ENCODE results near the gene KRT32. TPM values are rescaled to one million over a fixed set of nuclear protein-coding genes. Genes with fewer than 3 reads are reported as not detected.

Gene KRT32
- total and polyA plus RNA-seq, 9 of the 15 experiments (the other 6 are each of a cell fraction or from before 2014, with no cell fraction given): not detected

DNA sequence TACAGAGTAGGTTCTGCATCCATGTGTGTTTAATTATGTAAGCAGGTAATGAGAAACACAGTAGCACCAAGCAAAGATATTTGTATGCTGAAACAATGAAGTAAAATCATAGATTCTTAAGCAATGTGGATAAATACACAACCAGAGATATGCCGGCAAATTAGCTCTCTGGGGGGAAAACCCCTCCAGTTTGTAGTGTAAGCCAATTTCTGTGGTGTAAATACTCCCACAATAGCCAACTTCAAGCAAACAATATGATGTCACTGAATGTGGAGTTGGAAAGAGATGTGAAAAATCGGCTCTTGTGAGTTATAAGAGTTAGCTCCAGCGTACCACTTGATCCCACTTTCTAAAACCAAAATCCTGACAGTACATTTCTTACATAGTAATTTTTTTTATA, 22.5 kb downstream of the KRT32 start:
- no peak for DNase-seq (ENCODE audit: extremely low read depth in 1 of 4, low spot score in 3 of 4)
- Histone ChIP-seq H2AFZ (ENCODE audit: low read depth, low read length) (no peak overlapping the region), H3K4me3 (no peak overlapping the region), H3K27me3 (ENCODE audit: control insufficient read depth in 2 of 2, insufficient read depth in 2 of 2, low read length in 2 of 2) (peaks cover 7 to 24% of the 10 kb centered on the region in 2 experiments; a peak in 4 of 5 replicates), H3K4me2 (ENCODE audit: insufficient read depth, low read length) (no peak overlapping the region), H3K9me1 (ENCODE audit: control insufficient read depth, insufficient read depth, low read length) (no peaks in the 10 kb centered on the region), H3K27ac (ENCODE audit: extremely low read depth, low read depth, low read length) (no peak overlapping the region), H4K20me1 (replicated peaks; ENCODE audit: control insufficient read depth, insufficient read depth, low read length) (no peaks in the 10 kb centered on the region), H3K36me3 (ENCODE audit: control insufficient read depth, insufficient read depth, low read length) (no peaks in the 10 kb centered on the region), H3K4me1 (replicated peaks in 1 of 2; ENCODE audit: control insufficient read depth in 2 of 2, insufficient read depth in 2 of 2, low read length in 2 of 2) (no peaks in the 10 kb centered on the region), H3K9ac (ENCODE audit: insufficient read depth in 1 of 2, low read depth in 2 of 2, low read length in 2 of 2) (no peak overlapping the region), H3K9me3 (replicated peaks; ENCODE audit: control insufficient read depth, insufficient read depth, low read depth, low read length) (no peaks in the 10 kb centered on the region), H3K79me2 (ENCODE audit: control insufficient read depth, insufficient read depth, low read length) (no peaks in the 10 kb centered on the region; the same call in 2 of the 3 replicates)
- no TSS peak for BruUV-seq (replicated peaks)
- FAIRE-seq: no peak
- CTCF ChIA-PET (ENCODE audit: low intra/inter-chr PET ratio): no interaction called here
- POLR2A ChIA-PET: no interaction called here
- intact Hi-C loops (cut with micrococcal nuclease) (no loop called here), in situ Hi-C loops (cut with MboI) (no loop called here)
- WGBS (ENCODE audit: insufficient coverage, low coverage, missing lambda C conversion rate): 0% methylated on average over 3 of the region's 3 CpGs
- no peak for ATAC-seq
- no peak for TF ChIP-seq NR2C2 (CRISPR knock-in tag; IDR thresholded peaks at IDR 0.05)
- no peak for TF ChIP-seq NR2C2 (tag; IDR thresholded peaks at IDR 0.05)
- no peak for TF ChIP-seq TAF7 (tag; IDR thresholded peaks at IDR 0.05)
- TF ChIP-seq CSDE1 (IDR thresholded peaks at IDR 0.05): no peak

DNA sequence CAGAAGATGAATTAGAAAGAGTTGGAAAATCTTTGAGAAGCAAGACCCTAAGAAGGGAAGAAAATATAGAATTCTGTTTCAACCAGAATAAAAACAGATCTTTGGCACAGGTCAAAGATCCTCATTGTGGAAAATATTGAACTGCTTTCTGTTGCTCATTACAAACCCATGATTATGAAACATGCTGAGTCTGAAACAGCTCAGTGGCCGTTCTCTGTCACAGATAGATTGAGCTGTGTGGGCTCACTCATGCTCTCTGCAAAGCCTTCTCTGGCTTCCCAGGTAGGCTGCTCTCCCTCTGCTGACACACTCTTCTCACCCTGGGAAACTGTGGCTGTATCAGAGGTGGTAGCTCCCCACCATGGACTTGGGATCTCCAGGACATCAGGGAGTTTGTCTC, 23.0 kb downstream of the KRT32 start:
- CTCF ChIA-PET (ENCODE audit: low intra/inter-chr PET ratio): no interaction called here
- in situ Hi-C loops (cut with MboI) (no loop called here), intact Hi-C loops (cut with micrococcal nuclease) (no loop called here)
- 5% methylated on average over 1 of the region's 1 CpG for WGBS (ENCODE audit: insufficient coverage, low coverage, missing lambda C conversion rate)
- H3K9ac ChIP-seq (ENCODE audit: insufficient read depth in 1 of 2, low read depth in 2 of 2, low read length in 2 of 2): no peak overlapping the region
- DNase-seq (ENCODE audit: extremely low read depth in 1 of 4, low spot score in 3 of 4): no peak
- no peaks in the 10 kb centered on the region for H3K9me1 ChIP-seq (ENCODE audit: control insufficient read depth, insufficient read depth, low read length)
- no peaks in the 10 kb centered on the region for H3K4me1 ChIP-seq (replicated peaks in 1 of 2; ENCODE audit: control insufficient read depth in 2 of 2, insufficient read depth in 2 of 2, low read length in 2 of 2)
- H4K20me1 ChIP-seq (replicated peaks; ENCODE audit: control insufficient read depth, insufficient read depth, low read length): no peaks in the 10 kb centered on the region
- POLR2A ChIA-PET: no interaction called here
- H3K36me3 ChIP-seq (ENCODE audit: control insufficient read depth, insufficient read depth, low read length): no peaks in the 10 kb centered on the region
- no peak overlapping the region for H3K4me3 ChIP-seq
- TF ChIP-seq, protein P1, sequence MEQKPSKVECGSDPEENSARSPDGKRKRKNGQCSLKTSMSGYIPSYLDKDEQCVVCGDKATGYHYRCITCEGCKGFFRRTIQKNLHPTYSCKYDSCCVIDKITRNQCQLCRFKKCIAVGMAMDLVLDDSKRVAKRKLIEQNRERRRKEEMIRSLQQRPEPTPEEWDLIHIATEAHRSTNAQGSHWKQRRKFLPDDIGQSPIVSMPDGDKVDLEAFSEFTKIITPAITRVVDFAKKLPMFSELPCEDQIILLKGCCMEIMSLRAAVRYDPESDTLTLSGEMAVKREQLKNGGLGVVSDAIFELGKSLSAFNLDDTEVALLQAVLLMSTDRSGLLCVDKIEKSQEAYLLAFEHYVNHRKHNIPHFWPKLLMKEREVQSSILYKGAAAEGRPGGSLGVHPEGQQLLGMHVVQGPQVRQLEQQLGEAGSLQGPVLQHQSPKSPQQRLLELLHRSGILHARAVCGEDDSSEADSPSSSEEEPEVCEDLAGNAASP (IDR thresholded peaks at IDR 0.05): no peak
- no peak for TF ChIP-seq MEIS2 (IDR thresholded peaks at IDR 0.05; ENCODE audit: partially characterized antibody)
- TF ChIP-seq, protein P2, sequence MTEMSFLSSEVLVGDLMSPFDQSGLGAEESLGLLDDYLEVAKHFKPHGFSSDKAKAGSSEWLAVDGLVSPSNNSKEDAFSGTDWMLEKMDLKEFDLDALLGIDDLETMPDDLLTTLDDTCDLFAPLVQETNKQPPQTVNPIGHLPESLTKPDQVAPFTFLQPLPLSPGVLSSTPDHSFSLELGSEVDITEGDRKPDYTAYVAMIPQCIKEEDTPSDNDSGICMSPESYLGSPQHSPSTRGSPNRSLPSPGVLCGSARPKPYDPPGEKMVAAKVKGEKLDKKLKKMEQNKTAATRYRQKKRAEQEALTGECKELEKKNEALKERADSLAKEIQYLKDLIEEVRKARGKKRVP (CRISPR knock-in tag; IDR thresholded peaks at IDR 0.05): no peak
- no peak for TF ChIP-seq ZNF174 (CRISPR knock-in tag; IDR thresholded peaks at IDR 0.05)
- TF ChIP-seq TARDBP (IDR thresholded peaks at IDR 0.05): no peak
- TF ChIP-seq CBX5 (IDR thresholded peaks at IDR 0.05; ENCODE audit: borderline replicate concordance, low read depth): no peak
- no peak for TF ChIP-seq KDM5B (IDR thresholded peaks at IDR 0.05; ENCODE audit: insufficient replicate concordance, low read depth, low read length)
- TF ChIP-seq, protein P3, sequence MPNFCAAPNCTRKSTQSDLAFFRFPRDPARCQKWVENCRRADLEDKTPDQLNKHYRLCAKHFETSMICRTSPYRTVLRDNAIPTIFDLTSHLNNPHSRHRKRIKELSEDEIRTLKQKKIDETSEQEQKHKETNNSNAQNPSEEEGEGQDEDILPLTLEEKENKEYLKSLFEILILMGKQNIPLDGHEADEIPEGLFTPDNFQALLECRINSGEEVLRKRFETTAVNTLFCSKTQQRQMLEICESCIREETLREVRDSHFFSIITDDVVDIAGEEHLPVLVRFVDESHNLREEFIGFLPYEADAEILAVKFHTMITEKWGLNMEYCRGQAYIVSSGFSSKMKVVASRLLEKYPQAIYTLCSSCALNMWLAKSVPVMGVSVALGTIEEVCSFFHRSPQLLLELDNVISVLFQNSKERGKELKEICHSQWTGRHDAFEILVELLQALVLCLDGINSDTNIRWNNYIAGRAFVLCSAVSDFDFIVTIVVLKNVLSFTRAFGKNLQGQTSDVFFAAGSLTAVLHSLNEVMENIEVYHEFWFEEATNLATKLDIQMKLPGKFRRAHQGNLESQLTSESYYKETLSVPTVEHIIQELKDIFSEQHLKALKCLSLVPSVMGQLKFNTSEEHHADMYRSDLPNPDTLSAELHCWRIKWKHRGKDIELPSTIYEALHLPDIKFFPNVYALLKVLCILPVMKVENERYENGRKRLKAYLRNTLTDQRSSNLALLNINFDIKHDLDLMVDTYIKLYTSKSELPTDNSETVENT (CRISPR knock-in tag; IDR thresholded peaks at IDR 0.05): no peak
- no TSS peak for BruUV-seq (replicated peaks)
- no peaks in the 10 kb centered on the region for H3K9me3 ChIP-seq (replicated peaks; ENCODE audit: control insufficient read depth, insufficient read depth, low read depth, low read length)
- peaks cover 7 to 26% of the 10 kb centered on the region in 2 experiments; a peak in 4 of 5 replicates for H3K27me3 ChIP-seq (ENCODE audit: control insufficient read depth in 2 of 2, insufficient read depth in 2 of 2, low read length in 2 of 2)
- ATAC-seq: no peak
- H3K79me2 ChIP-seq (ENCODE audit: control insufficient read depth, insufficient read depth, low read length): no peaks in the 10 kb centered on the region; the same call in 2 of the 3 replicates
- no peak overlapping the region for H2AFZ ChIP-seq (ENCODE audit: low read depth, low read length)
- no peak for FAIRE-seq
- H3K27ac ChIP-seq (ENCODE audit: extremely low read depth, low read depth, low read length): no peak overlapping the region
- no peak overlapping the region for H3K4me2 ChIP-seq (ENCODE audit: insufficient read depth, low read length)
